CD4-positive, alpha-beta T cell treated with Interferon gamma for 1 hour (primary cell): ENCODE results near the gene ANGPTL2.

ENCODE experiments used
- DNase-seq: peaks from one replicate; pipeline ENCODE4 v3.0.0-alpha.2; 2020

Gene ANGPTL2

DNA sequence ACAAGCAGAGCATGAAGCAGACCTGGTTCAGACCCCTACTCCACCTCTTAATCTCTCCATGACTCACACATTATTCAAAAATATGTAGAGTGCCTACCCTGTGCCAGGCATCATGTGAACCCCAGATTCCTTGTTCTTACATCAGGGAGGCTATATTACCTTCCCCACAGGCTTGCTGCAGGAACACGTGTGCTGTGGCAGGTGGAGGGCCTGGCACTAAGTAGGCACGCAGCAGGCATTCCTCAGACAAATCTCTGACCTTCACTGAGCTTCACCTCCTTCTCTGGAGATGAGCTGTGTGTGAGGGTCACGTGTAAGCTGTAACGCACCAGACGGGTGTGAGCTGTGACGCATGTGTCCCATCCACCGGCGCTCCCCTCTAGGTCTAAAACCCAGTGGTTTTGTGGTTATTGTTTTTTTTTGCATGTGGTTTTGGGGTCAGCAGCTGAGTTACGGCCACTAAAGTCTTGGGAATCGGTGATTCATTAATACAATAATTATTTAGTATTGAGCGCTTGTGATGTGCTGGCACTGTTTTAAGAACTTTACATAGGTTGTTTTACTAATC lies 30.3 kb downstream of the ANGPTL2 start:
- no peak for DNase-seq

DNA sequence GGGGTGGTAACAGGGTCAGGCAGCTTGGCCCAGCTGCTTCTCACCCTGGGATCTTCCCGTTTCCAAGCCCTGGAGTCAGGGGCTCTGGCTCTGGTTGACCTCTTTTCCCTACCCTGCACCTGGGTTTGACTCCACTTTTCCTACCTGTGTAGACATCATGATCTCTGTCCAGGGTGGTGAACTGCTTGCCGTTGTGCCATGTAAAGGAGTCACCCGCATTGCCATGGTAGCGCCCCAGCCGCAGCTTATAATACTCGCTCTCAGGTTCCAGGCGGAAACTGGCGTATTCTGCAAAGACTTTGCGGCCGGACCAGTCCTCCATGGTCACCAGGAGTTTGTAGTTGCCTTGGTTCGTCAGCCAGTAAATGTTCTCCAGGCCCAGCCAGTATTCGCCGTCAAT lies 30.9 kb downstream of the ANGPTL2 start:
- no peak for DNase-seq

DNA sequence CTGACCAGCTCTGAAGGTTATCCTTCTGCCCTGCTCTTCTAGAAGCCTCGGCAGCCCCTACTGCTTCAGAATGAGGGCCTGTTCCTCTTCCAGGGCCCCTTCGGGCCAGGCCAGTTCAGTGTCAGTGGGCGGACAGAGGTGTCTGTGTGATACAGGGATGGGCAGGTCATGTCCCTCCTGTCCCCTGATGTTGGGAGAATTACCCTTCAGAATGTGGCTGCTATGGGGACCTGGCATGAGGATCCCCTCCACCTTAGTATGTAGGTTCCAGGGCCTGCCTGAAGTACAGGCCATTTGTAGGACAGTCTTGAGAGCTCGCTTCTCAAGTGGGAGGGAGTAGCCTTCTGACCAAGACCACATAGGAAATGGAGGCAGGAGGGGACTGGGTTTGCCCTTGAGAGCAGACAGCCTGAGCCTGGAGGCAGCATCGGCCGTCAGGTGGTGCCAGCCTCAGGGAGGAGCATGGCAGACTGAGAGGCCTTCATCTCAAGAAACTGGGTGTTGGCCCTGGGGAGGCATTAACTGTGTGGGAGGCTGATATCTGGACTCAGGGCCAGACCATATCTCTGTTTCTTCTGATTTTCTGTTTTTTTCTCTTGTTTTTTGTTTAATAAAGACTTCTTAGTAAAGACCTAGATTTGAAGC lies 32.0 kb downstream of the ANGPTL2 start:
- no peak for DNase-seq

DNA sequence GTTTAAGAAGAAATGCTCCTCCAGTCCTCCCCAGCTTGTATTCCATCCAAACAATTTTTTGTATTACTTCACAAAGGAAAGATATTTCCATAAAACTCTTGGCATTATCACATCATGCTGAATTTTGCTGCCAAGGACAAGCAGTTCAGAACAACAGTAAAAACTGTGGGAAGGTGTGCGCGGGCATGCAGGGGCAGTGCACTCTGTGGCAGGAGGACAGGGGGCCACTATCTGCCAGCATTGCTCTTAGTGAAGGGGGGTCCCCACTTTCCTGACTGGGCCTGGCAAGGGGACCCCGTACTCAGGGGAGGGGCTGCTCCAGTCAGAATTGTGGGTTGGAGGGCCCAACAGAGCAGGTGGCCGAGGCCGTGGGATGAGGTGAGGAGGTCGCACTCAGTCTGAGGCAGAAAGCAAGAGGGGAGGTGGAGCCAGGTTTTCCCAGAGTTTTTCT lies 32.8 kb downstream of the ANGPTL2 start:
- DNase-seq, result no peak

DNA sequence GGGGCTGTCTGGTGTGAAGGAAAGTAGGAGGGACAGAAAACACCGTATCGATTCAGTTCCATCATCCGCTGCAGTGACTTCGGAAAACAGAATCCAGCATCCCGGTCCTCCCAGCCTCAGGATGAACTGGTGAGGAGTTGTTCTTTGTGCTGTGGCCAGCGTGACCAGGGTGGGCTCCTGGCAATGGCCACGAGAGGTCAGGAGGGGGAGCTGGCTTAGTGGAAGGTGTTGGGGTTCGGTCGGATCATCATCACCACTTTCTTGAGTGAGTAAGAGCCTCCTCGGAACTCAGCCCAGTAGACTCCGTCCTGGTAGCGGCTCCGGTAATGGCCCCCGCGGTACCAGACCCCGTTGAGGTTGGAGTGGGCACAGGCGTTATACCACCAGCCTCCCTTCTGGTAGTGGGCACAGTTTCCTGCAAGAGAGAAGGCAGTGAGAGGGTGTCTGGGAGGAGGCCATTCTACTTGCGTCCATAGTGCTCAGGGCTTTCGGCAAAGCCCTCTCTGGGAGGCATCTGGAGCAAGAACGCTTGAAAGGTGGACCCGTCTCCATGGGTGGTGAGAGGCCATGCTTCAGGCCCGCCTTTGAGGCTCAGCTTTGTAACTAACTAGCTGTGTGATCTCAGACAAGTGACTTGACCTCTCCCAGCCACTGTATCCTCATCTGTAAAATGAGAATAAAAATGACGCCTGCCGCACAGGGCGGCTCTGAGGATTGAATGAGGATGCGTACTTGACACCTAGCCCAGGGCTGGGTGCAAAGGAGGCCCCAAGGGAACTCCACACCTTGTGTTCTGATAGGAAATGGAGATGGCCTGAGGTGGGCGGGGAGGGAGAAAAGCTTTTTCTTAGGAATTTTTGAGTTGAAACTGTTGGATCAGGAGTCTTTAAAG lies 33.5 kb downstream of the ANGPTL2 start:
- DNase-seq, result no peak

DNA sequence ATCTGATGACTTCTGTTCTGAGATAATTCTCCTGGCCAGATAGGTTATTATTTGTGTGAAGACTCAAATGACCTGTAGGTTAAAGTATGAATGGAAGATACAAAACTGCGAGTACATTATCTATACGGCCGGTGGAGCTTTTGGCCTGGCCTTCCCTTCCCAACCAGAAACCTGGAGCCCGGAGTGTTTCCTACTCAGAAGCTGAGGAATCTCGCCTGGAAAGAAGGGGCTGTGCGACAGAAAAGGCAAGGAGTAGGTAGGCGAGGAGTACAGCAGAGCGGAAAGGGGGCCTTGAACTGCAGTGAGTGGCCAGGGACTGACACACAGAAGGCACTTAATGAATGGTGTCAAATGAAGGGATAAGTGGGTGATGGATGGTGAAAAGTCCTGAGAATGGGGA lies 34.6 kb downstream of the ANGPTL2 start:
- no peak for DNase-seq

DNA sequence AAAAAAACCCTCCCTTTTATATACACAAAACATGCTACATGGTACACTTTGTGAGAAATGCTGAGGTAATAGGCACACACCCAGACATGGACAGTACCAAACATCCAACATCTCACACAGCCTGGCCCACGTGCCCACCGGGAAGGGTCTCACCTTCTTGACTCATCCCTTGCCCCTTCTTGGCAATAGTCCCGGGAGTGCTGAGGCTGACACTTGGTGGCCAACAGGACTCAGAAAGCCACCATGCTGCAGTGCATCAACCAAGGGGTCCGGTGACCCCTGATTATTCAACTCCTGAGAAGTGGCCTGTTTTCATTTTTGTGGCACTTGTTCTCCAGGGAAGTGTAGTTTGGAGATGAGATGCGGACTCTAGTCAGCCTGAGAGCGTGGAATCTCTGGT lies 35.0 kb downstream of the ANGPTL2 start:
- DNase-seq, result no peak

DNA sequence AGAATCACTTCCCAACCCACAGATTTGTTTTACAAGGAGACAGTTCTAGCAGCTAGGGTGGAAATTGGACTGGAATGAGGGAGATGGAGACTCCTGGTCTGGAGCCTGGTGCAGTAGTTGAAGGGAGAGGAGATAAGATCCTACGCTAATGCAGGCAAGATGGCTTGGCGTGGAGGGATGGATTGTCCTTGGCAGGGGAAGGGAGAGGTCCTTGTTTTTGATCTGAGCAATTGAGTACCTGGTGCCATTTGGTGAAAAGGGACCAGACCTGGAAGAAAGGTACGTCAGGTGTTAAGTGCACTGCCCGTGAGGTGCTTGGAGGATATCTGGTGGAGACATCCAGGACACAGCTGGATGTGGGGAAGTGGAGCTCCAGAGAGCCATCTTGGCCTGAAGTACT lies 35.7 kb downstream of the ANGPTL2 start:
- DNase-seq, result no peak

DNA sequence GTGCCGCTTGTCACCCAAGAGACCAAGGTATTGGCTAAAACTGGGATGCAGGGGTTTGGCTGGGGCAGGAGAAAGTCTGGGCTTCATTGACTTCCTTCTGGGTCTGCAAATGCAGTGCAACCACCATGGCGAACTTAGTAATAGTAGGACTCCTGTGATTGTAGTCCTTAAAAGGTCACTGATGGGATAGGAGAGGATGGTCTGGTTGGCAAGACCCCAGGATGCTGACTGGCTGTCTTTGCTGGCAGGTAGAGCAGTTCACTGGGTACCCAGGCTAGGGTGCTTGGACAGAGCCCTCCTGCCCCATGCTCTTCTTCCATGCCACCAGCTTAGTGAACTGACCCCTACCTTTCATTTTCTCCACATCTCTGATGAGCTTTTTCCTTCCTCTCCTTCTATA lies 37.2 kb downstream of the ANGPTL2 start:
- no peak for DNase-seq

DNA sequence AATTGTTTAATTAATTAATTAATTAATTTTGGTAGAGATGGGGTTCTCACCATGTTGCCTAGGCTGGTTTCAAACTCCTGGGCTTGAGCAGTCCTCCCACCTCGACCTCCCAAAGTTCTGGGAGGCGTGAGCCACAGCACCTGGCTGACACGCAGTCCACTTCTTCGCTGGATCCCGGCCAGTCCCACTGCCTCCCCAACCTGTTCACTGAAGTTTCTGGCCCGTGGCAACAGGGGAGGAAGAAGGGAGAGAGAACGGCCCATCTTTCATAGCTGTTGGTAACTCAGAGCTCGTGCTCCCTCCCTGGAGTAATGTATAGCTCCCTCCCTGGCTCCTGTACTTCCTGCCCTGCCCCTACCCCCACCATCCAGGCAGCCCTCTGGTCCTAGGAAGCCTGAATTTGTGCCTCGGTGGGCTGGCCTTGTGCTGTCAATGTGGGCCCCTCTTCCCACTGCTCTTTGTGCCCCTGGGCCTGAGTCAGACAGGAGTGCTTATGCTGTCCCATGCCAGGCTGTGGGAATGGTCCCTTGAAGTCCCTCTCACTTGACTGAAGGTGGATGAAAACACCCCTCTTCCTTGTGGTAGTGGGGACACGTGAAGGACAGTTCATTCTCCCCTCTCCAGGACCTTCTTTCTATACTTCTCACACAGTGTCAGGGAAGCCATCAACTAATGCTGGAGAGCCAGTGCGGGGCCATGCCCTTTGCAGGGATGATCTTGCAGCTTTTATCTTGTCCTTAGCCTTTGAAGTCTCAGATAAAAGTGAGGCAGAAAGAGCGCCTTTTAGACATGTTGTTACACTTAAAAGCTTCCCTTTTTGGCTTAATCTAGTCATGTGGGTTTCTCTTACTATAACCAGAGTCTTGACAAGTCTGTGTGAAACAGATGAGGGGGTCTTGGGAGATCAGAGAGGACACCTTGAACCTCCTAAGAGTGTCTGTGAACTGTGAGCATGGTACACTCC lies 38.1 kb downstream of the ANGPTL2 start:
- no peak for DNase-seq

DNA sequence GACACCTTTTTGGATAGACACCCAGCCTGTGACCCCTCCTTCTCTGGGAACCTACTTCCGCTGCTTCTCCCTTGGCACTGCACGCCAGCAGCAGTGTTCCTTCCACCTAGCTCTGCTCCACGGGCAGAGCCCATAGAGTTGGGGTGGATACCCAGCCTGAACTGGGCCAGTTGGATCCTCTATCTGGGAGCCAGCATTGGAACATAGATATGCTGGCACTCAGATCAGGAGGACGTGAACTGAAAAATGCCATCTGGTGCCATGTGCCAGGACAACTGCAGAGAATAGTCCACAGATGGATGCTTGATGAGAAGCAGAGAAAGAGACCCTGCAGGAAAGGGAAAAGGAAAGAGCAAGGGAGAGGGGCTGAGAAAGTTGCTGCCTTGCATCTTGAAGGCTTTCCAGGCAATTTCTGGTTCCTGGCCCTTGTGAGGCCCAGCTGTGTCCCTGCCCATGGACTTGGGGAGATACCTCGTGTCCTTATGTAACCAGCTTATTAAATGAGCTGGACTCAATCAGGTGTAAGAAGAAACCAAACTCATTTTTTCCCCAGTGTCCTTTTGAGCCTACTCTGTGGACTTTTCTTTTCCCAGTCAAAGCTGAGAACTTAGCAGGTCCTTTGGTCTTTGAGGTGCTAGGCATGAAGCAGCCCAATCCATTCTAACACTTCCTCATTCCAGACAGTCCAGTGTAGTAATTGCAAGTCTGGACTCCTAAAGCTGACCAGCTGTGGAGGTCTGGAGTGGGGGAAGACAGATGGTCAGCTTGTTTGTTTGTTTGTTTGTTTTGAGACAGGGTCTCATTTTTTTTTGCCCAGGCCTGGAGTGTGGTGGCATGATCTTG lies 39.1 kb downstream of the ANGPTL2 start:
- DNase-seq, result no peak

DNA sequence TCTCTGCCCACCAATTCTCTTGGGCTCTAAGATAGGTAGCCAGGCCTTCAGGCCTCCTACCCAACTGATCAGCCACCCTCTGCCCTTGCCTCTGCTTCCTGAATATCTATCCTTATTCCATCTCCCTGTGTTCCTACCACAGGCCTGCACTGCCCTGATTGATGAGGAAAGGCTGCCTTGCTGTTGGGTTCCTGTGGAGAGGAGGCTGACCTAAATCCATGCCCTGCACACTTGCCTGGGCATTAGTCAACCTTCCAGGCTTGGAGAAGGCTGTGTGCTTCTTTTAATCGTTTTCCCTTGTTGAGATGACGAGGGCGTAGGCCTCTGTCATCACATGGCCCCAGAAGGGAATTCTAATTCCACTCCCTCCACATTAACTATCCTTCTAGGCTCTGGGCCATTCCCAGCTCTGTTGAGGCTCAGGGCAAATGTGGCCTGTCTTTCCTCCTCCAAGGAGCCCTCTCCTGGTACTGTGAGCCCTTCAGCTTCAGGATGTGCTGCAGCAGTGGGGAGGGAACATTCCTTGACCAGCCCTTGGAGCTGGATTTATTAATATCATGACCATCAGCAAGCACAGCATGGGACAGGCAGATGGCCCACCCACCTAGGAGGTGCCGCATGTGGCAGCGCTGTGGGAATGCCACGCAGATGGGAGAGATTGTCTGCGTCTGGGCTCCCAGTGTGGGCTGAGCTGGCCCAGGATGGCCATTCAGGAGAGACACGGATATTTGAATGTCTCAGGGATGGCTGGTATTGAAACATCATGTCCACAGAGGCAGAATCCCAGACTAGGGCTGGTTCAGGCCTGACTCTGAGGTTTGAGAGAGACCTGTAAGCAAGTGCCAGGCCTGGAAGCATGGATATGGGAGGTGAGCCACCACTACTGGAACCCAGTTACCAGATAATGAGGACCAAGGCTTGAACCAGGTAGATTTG lies 40.9 kb downstream of the ANGPTL2 start:
- DNase-seq, result no peak

DNA sequence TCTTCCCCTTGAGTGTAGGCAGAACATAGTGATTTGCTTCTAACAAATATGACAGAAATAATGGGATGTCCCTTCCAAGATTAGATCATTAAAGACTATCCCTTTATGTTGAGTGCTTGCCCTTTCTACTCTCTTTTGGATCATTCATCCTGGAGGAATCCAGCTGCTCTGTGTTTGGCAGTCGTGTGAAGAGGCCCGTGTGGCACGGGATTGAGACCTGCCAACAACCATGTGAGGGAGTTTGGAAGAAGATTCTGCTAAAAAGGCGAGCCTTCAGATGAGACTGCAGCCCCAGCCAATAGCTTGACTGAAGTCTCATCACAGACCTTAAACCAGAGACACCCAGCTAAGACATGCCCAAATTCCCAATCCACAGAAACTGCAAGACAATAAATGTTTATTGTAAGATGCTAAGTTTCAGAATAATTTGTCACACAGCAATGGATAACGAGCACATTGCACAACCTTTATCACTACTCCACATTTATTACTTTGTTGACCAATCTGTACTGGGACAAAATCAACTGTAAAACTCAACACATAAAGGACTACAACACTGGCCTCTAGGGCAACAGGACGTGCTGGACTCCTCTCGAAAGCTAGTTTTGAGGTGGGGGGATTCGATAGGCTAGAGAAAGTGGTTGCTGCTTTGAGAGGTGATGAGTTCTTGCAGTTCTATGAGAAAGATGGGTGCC lies 42.8 kb downstream of the ANGPTL2 start:
- DNase-seq, result no peak

DNA sequence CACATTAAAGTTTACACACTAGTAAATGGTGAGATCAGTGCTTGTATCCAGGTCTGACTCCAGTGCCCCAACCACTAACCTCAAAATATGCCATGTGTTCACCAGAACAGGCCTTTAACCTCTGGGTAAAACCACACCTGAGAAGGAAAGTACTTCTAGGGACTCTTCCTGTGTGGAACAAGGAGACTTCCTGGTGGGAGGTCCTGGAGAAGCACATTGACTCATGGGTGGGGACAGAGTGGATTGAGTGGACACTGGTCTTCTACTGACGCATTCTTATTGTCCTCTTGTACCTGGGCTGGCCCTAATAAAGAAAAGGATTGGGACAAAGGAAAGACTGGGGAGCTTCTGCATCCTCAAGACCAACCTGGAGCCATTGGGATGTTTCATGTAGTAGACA lies 43.4 kb downstream of the ANGPTL2 start:
- no peak for DNase-seq

DNA sequence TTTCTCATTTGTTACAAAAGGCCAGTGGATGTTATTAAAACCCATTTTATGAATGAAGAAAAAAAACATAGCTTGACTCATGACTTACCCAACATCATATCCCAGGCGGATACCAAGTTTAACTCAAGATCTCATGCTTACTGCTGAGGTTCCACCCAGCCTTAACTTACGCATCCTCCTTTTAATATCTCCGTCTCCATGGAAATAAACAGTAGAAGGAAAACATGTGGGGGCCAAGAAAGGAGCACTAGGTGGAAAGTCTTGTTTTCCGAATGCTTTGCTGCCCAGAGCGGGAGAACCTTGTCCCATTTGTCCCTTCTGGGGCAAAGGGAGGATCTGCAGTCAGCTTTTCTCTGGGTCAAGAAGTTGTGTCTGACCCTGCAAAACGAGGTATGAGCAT lies 44.1 kb downstream of the ANGPTL2 start:
- DNase-seq, result no peak

DNA sequence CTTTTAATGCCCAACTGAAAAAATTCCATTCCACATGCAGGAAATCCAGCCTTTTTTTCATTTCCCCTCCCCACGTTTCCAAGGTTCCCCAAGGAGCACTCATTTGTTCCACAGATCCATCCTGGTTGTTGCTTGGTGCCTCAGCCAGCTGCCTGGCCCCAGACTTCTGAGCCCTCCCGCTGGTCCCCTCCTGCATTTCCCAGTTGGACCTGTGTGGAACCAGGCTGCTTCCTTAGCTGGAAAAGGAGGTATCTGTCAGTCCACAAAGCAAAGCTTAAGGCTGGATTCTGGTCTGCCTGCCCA lies 44.8 kb downstream of the ANGPTL2 start:
- no peak for DNase-seq

DNA sequence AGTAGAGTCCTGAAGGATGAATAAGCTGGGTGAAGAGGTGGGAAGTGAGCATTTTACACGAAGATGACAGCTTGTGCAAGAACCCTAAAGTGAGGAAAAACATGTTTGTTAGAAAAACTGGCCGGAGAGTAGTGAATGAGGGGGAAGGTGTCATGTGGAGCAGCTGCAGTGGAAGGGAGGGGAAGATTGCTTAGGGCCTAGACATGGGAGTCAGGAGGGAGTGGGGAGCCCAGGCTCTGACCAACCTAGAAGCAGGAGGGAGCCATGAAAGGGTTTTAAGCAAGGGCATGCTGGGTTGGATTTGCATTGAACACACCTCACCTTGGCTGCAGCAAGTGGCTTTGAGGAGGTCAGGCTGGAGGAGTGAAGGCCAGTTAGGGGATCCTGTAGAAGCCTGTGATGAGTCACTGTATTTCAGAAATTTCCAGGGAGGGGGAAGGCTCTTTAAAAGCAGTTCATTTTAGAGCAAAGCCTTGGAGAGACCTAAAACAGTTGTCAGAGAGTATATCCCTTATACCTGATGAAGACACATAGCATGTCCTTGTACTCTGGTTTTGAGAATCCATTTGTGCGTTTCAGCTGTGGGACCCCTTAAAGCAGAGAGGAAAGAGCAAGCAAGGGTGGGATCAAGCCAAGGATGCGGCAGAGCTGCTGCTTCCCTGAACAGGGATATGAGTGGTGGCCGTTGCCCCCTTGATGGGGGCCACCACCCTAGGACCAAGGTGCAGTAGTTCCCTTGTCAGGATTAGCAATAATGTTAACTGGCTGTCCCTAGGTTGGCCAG lies 45.4 kb downstream of the ANGPTL2 start:
- DNase-seq, result no peak

DNA sequence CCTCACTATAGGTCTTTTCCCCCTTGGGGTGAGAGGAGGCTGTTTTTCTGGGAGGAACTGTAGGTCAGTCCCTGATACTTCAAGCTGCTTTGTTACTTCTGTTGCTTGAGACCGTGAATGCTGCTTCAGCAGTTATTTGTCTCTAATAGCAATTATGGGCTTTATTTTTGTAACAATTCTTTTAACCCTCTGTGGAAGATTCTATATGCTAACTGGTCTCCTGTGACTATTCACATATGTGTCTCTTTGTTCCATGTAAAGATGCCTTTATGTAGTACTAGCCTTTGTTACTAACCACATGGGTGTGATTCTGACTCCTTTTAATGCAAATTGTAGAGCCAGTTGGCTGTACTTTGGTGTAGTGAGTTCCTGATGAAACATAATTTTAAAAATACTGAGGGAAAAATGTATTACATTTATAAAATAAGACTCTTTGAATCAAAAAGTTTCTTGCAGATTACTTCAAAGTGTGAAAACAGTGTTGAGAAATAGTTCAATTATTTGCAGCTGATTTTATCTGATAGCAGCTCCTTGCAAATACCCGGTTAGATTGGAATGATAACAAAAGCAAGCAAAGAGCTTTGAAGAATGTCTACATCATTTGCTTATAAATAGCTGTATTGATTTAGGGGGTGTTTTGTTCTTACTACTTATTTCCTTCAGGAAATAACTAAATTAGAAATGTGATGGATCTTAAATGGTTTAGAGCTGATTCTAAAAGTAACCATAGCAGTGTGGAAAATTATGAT lies 46.6 kb downstream of the ANGPTL2 start:
- no peak for DNase-seq
